ENCODE measurements around the gene SENP6.
"Not testable (repeated sequence)": the region's sequence is repeated elsewhere in the genome, so short reads cannot be mapped to it uniquely, and the experiment has no call there.

The SENP6 gene

GRCh38 chr6:75601304-75602245 is at the start of gene SENP6:
Gene SENP6, plus strand, starts transcription at chr6:75601880. Its CDS starts 645 bp downstream, at chr6:75602525.
- DNase-seq: peak; percentile 80

DNA sequence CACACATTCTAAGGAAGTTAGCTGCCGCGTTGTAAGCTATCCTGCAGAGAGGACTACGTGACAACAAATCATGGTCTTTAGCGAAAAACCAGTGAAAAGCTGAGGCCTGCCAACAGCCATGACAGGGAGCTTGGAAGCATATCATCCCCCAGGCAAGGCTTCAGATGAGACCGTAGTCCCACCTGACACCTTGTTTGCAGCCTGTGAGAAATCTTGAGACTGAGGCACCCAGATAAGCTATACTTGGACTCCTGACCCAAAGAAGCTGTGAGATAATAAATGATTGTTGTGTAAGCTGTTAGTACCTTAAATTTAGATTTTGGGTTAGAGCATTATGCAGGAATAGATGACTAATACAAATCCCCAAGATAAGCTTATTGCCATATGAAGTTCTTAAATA is 45.4 kb upstream of the SENP6 start:
- no peak for DNase-seq

DNA sequence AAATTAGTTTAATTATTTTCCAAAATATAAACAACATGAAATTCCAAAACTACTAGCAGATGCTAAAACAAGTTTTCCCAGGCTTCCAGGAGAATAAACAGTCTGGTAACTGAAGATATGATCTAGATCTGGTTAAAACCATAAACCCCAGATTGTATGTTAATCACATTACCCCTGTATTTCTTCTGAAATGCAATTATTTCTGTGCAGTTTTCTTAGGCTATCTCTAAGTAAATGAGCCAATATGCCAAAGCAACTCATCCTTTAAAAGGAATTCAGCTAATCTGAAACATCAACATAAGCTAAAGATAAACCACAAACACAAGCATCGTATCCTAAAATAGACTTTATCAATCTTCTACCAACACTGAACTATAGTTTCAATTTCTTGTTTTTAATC is 44.6 kb upstream of the SENP6 start:
- no peak for DNase-seq

DNA sequence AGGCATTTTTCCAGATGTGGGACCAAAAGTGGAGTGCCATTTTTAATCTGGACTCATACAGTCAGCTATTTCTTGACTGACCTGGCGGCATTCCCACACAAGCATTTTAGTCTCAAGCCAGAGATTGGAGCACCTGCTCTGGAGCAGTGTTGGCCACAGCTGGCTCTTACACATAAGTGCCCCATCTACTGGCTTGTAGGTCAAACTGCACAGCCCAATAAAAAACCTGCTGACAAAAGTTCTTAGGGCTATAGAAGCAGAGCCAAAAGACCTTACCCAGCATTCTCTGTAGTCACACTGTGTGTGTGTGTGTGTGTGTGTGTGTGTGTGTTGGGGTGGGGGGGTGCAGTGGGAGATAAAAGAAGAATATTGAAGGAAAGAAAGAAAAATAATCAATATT is 38.6 kb upstream of the SENP6 start:
- DNase-seq: no peak

- DNase-seq: no peak
These were observed 35.4 kb upstream of the SENP6 start for GRCh38 chr6:75566137-75566767.

- no peak for DNase-seq
These were observed 33.6 kb upstream of the SENP6 start for GRCh38 chr6:75568100-75568499.

- DNase-seq: no peak
These were observed 32.7 kb upstream of the SENP6 start for GRCh38 chr6:75568965-75569364.

DNA sequence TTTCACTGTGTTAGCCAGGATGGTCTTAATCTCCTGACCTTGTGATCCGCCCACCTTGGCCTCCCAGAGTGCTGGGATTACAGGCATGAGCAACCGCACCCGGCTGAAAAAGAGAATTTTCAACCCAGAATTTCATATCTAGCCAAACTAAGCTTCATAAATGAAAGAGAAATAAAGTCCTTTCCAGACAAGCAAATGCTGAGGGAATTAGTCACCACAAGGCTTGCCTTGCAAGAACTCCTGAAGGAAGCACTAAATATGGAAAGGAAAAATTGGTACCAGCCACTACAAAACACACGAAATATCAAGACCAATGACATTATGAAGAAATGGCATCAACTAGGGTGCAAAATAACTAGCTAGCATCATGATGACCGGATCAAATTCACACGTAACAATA is 31.0 kb upstream of the SENP6 start:
- DNase-seq: not testable (repeated sequence)

DNA sequence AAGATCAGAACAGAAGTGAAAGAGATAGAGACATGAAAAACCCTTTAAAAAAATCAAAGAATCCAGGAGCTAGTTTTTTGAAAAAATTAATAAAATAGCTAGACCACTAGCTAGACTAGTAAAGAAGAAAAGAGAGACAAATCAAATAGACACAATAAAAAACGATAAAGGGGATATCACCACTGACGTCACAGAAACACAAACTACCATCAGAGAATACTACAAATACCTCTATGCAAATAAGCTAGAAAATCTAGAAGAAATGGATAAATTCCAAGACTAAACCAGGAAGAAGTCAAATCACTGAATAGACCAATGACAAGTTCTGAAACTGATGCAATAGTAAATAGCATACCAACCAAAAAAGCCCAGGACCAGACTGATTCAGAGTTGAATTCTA is 29.6 kb upstream of the SENP6 start:
- no peak for DNase-seq

DNA sequence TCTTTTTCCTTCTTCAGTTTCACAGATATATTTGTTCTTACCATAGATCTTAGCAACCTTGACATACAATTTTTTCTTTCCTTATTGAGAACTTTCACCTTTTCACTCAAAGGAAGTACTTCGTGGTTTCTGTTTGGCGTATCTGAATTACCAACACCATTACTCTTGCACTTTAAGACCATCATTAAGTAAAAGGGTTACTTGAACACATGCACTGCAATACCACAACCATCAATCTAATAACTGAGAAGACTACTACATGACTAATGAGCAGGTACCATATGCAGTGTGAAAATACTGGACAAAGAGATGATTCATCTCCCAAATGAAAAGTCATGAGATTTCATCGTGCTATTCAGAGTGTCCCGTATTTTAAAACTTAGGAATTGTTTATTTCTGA is 21.7 kb upstream of the SENP6 start:
- no peak for DNase-seq

DNA sequence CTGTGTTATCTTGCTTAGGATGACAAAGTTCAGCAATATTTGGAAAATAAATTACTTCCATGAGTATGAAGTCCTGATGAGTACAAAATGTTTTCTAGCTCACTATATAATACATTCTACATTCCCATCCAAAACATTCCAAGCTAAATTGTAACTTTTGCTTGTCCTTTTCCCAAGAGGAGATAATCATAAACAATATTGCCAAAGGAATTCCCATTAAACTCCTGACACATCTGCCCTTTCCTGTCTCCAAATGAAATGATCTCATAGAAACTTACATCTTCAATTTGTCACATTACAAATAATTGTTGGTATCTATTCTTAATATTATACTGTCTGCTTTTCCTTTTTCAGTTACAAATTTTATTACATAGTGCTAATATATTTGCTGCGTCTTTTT is 20.4 kb upstream of the SENP6 start:
- no peak for DNase-seq

DNA sequence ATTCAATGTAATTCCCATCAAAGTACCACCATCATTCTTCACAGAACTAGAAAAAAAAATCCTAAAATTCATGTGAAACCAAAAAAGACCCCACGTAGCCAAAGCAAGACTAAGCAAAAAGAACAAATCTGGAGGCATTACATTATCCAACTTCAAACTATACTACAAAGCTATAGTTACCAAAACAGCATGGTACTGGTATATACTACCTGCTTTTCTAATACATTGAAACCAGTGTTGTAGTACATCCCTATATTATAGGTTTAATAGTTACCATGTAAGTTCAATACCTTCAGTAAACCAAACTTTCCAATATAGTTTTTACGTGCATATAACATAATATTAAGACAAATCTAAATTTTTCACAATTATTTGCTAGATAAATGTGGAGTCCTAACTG is 17.1 kb upstream of the SENP6 start:
- not testable (repeated sequence) for DNase-seq

- no peak for DNase-seq
These were observed 12.7 kb upstream of the SENP6 start for GRCh38 chr6:75588948-75589347.

DNA sequence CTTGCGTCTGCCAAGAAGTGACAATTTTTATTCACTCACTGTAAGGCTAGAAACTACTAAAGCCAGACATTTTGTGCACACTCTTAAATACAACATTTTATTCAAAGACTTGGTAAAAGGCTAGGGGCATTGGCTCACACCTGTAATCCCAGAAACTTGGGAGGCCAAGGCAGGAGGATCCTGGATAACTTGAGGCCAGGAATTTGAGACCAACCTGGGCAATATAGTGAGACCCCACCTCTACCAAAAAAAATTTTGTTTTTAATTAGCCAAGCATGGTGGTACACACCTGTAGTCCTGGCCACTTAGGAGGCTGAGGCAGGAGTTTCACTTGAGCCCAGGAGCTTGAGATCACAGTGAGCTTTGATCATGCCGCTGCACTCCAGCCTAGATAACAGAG is 11.3 kb upstream of the SENP6 start:
- no peak for DNase-seq

GRCh38 chr6:75596380-75596779 is 5.3 kb upstream of the SENP6 start:
- not testable (repeated sequence) for DNase-seq

DNA sequence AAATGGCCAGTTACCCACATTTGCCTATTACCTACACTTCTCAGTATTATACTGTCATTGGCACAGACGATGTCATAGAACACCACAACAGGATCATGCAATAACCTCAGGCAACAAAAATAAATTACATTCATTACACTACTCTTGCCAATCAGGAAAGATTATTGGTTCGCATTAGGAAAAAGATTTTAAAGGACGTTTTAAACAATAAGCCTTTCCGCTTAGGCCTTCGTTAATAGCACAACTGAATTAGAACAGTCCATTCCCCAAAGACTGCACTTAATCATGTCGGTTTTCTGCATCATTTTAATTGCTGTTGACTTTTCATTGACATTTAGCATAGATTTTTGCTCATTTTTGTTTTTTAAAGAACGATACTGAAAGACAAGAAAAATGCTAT is 912 bp upstream of the SENP6 start:
- DNase-seq: no peak

GRCh38 chr6:75602246-75603105 is 796 bp downstream of the SENP6 start:
- DNase-seq: peak; percentile 41

DNA sequence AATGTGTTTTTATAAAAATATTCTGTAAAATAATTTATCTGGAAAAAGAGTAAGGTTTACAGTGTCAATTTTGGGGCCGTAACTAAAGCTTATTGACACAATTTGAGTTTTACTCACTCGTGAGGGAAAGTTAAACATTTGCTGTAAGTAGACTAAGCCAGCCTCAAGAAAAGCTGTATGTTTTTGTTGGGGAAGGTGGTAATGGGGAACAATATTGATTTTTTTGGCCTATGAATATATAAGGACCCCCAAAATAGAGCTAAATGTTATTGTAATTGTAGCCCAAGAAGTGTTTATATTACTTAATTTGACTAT is 1.4 kb downstream of the SENP6 start:
- no peak for DNase-seq

DNA sequence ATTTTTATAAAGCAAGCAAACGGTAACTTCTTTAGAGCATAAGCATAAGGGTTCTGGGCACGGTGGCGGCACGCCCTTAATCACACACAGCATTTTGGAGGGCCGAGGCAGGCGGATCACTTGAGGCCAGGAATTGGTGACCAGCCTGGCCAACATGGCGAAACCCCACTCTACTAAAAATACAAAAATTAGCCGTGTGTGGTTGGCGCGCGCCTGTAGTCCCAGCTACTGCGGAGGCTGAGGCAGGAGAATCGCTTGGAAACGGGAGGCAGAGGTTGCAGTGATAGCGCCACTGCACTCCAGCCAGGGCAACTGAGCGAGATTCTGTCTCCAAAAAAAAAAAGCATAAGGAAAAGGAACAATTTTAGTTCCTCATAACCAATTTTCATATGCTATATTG is 2.6 kb downstream of the SENP6 start:
- DNase-seq: no peak

DNA sequence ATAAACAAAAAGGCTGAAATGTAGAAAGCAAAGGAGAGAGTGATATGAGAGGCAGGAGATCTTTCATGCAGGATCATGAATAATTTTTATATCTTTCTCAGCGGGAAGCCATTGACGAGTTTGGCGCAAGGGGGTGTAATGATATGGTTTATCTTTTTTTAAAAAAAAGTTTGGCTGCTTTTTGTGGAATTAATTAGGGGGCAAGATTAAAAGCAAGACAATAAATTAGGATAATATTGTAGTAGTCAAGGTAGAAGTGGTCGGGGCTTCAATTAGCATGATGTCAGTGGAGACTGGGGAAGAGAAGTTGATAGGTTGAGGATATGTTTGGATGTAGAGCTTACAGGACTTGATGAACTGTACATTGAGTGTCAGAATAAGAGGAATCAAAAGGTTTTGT is 4.0 kb downstream of the SENP6 start:
- no peak for DNase-seq

DNA sequence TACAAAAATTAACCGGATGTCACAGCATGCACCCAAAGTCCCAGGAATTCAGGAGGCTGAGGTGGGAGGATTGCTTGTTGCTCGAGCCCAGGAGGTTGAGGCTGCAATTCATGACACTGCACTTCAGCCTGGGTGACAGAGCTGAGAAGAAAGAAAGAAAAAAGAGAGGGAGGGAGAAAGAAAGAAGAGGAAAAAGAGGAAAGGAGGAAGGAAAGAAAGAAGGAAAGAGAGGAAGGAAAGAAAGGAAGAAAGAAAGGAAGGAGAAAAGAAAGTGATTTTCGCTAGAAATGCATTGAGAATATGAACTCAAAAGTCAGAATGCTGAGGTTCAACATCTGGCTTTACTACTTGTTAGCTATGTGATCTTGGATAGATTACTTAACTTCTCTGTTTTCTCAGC is 6.6 kb downstream of the SENP6 start:
- DNase-seq: no peak

GRCh38 chr6:75608956-75609533 is 7.4 kb downstream of the SENP6 start:
- DNase-seq: no peak
